GM19395 (cell line): ENCODE results near the gene SAPCD2.
A peak's percentile ranks its signal among the peaks of the same experiment; 100 is the strongest.
"Not testable (repeated sequence)": the region's sequence is repeated elsewhere in the genome, so short reads cannot be mapped to it uniquely, and the experiment has no call there.

Experiments
- ATAC-seq: cut with Tn5 transposase; IDR thresholded peaks from one replicate; pipeline ENCODE4 v1.9.1; 2021; ENCODE audit warnings: mild to moderate bottlenecking, moderate library complexity; ENCODE audit not compliant: unreplicated experiment

SAPCD2 gene

DNA sequence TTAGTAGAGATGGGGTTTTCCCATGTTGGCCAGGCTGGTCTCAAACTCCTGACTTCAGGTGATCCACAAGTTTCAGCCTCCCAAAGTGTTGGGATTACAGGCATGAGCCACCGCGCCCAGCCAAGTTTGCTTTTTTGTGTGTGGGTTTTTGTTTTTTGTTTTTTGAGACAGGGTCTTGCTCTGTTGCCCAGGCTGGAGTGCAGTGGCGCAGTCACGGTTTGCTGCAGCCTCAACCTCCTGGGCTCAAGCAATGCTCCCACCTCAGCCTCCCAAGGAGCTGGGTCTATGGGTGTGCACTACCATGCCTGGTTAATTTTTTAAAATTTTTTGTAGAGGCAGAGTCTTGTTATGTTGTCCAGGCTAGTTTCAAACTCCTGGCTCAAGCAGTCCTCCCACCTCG, 36.9 kb downstream of the SAPCD2 start:
- not testable (repeated sequence) for ATAC-seq

DNA sequence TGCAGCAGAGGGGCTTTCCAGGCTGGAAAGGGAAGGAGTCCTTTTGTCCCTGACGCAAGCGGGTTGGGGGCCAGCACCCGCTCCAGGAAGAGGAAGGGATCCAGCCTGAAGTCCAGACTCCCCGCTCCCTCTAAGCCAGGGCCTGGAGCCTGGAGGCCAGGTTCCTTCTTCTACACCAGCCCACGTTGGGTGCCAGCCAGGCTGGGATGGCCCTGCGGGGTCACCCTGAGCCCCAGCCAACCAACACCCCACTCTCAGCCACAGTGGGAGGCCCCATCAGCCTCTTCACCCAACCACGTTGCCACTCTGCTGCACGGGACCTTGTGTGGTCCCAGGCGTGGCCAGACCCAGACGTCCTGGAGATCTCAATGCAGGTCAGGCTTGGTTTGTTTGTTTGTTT, 37.5 kb downstream of the SAPCD2 start:
- ATAC-seq, result no peak

DNA sequence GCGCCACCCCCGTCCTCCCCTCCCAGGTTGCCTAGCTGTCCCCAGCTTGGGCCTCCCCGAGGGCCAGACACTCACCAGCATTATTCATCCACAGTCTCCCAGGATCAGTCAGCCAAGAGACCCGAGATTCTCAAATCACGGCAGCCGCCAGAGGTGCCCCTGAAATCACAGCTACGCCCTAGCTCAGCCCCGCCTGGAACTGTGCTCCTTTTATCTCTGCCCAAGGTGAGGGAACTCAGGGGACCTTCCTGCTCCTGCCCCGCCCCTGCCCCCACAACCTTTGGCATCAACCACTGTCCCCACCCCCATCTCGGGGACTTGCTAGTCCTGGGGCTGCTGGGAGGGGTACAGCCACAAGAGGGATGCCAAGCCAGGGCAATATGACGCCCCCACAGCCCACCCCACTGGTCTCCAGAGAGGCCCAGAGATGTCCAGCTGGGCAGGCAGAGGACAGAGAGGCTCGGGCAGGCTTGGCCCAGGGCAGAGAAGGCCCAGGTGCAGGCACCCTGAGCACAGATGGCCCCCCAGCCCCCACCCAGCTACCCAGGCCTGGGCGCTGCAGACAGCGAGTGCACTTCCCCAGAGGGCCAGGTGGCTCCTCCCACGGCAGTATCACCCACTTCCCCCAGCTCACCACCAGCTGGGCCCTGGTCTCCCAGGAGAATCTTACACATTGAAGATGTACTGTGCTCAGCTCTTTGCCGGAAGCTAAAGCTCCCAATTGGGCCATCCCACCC, 38.3 kb downstream of the SAPCD2 start, which contains the start of gene FUT7:
Gene FUT7 (minus strand): TSS at position 185 of the 737 bp plus-strand sequence. CDS start 97 bp downstream, at position 88.
- no peak for ATAC-seq

DNA sequence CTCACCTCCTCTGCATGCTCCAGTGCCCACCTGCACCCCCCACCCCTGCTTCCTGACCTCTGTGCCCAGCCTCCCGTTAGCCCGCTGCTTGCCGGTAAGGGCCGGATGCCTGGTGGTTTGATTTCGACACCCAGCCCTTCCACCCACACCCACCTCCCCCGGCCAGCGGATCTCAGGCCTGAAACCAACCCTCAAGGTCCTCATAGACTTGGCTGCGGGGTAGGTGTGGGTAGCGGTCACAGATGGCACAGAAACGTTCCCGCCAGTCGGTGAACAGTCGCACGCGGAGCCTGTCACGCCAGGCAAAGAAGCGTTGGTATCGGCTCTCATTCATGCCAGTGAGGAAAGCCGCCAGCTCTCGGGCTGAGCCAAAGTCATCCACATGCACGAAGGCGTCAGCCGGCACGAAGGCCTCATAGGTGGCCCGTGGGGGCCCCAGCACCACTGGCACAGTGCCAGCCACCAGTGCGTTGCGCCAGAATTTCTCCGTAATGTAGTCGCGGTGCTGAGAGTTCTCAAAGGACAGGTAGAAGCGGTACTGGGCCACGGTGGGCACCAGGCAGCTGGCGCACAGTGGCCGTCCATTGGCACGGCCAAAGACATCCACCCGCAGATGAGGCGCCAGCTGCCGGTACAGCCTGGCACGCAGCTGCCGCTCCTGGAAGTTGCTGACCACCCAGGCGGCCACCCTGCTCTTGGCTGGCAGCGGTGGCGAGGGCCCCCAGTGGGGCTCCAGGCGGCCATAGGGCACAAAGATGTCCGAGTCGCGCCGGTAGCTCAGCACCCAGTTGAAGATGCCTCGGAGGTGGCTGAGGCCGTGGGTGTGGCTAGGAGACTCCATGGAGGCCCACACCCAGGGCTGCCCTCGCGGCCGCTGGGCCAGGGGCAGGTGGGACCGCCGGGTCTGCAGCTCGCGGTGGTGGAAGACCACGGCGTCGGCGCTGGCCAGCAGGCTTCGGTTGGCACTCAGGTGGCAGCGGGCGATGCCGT, 39.5 kb downstream of the SAPCD2 start:
- no peak for ATAC-seq

DNA sequence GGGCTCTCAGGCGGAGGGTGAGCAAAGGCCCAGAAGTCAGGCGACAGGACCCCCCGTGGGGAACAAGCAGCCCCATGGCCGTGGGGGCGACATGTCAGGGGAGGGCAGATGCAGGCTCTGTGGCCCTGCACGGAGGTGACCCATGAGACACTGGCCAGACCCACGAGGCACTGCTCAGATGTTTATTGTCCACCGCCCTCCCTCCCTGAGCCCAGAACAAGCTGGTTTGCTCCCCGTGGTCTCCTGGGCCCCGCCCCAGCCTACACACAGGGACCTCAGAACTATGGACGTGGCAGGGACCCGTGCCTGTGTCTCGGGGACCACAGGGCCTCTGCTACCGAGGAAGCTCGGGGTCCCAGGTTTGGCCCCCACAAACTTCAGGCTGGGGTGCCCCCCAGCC, 40.4 kb downstream of the SAPCD2 start:
- ATAC-seq, result no peak

DNA sequence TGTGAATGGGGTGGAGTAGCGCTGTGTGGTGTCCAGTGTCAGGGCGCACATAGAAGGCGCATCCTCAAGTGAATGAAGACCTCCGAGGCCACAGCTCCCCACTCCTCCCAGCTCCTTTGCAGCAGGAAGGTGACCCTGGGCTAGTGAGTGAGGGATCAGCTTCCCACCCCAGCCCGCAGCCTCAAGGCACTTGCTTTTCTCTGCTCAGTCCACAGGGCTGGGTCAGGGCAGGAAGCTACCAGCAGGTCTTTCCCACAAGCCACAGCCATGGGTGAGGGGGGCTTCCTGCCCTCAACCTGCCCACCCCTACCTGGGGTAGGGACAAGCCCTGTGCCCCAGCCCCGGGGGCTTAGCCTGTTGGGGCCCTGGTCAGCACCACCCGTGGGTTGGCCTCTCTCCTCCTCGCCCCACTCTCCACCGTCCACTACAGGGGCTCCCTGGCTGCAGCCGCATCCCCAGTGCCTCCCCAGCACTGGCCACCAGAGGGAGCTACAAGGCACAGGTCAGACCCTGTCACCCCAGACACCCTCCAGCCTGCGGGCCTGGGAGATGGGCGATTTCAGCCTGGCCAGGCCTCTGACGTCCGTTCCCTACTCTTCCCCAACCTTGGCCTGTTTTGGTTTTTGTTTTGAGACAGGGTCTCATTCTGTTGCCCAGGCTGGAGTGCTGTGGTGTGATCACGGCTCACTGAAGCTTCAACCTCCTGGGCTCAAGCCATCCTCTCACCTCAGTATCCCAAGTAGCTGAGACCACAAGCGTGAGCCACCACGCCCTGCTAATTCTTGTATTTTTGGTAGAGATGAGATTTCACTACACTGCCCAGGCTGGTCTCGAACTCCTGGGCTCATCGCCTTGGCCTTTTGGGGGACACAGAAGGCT, 41.1 kb downstream of the SAPCD2 start:
- peak; percentile 53 for ATAC-seq

DNA sequence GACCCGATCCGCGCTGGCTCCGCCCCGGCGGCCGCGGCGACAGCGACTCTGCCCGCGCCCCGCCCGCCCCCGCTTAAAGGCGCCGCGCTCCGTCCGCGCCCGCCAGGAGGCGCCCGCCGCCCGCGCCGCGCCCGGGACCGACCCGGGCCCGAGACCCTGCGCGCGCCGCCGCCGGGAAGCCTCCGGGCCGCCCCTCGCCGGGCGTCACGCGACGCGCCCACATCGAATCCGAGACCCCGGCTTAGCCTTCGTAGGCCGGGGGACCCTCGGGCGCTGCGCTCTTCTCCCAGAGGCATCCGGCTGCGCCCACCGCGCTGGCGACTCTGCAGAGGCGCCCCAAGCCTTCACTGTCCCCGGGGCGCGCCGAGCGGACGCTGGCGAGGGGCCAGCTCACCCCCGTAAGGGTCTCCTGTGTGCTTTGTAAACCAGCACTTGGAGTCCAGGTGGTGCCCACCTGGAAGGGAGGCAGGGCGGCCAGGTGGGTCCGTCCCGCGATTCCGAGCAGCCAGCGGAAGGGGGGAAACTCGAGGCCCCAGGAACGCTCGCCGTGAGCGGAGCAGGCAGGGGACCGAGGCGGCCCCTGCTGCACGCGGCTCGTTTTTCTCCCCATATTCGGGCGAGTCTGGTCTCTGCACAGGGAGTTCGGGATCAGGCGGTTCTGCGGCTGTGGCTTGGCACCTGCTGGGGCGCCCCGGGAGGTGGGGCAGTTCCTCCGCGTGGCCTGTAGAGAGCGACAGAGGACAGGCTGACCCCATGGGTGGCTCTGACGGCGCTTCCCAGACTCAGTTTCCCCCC, 41.9 kb downstream of the SAPCD2 start:
- no peak for ATAC-seq

DNA sequence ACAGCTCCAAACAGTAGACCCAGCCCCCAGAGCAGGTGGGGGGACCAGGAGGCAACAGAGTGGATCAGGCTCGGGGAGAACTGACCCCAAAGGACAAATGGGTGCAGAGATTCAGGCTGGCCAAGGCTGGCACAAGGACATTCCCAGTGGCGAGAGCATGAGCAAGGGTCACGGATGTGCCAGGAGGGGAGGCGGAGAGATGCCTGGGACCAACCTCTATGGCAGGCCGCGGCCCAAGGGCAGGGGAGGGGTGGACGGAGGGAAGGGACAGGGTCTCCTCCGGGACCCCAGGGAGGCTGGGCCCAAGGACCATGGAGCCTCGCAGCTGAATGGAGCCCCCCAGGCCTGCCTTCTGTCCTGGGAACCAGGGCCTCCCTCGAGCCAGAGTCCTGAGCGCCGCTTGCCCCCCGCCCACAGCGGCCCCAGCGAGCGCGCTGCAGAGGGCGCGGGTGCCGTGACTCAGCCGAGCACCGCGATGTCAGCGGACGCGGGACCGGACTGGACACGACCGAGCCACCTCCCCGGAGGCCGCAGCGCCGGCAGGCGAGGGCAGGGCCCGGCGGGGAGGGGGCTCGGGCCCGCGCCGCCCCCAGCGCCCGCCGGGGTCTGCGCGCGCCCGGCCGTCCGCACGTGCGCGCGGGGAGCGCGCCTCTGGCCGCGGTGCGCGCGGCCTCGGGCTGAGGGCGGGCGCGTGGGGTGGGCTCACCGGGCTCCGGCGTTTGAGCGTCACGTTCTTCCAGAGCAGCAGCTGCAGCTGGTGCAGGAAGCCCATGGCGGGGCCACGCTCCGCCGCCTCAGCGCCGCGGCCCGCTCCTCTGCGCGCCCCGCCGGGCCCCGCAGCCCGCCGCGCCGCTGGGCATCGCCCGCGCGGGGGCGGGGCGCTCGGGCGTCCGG, 42.7 kb downstream of the SAPCD2 start, which contains the start of gene ABCA2:
Gene ABCA2 (minus strand): TSS at position 869 of the 894 bp plus-strand sequence. CDS start 97 bp downstream, at position 772.
- no peak for ATAC-seq

DNA sequence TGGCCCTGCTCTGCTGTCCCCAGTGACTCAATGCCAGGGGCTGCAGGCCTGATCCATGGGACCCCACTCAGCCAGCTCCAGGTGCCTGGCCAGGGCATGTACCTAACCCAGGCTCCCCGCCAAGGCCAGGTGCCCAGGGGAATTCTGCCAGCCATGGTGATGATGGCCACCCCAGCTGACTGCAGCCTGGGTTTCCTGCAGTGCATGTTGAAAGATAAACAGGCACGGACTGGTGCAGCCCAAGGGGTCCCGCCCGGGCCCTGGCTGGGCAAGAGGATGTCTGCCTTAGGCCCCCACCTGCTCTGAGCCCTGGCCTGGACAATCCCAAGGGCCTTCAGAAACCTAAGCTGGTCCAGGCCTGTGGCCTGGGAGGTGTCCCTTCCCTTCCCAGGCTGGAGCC, 43.5 kb downstream of the SAPCD2 start:
- no peak for ATAC-seq

DNA sequence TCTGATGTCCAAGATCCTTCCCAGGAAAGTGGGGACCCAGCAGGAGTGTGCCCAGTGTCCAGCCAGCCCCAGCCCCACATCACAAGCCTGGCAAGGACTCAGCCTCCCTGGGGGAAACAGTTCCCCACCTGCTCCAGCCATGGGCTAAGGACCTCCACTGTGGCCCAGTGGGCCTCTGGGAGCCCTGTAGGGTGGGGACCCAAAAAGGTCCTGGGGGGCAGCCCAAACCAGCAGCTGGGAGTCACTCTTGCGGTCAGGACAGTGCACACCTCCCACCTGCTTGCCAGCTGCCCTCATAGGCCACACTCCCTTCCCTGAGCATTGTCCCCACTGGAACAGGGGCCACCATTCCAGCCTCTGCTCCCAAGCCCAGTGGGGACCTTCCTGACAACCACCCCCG, 44.0 kb downstream of the SAPCD2 start:
- ATAC-seq, result no peak

DNA sequence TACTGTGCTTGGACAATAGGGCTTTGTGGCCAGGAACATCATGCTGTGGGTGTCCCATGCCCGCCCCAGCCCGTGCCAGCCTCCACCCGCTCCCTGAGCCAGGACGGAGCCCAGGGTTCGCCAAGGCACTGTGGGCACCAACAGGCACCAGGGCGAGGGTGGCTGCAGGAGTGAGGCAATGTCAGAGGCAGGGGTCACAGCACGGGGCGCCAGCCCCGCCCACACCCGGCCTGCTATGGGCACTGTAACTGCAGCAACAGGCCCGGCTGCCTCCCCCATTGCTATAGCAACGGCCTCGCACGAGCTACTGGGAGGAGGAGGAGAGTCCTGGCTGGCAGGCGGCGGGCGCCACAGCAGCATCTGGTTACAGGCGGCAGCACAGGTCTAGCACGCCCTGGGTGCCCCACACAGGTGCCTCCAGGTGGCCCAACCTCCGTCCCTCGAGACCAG, 44.8 kb downstream of the SAPCD2 start:
- ATAC-seq, result no peak

DNA sequence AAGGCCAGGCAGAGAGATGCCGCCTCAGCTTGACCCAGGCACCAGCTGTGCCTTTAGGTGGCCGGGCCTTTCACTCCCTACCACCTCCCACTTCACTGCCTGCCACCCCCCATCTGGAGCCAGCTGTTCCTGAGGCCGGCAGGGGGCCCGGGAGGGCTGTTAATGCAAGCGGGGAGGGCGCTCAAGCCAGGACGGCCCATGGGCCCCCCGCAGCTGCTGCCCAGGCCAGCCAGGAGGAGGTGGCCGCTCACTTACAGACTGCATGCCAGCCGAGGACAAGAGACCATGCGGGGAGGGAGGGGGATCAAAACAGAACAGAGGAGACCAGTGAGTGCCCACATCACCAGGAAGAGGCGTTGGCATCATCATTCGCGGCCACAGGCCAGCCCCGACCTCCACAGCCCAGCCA, 46.8 kb downstream of the SAPCD2 start:
- no peak for ATAC-seq

DNA sequence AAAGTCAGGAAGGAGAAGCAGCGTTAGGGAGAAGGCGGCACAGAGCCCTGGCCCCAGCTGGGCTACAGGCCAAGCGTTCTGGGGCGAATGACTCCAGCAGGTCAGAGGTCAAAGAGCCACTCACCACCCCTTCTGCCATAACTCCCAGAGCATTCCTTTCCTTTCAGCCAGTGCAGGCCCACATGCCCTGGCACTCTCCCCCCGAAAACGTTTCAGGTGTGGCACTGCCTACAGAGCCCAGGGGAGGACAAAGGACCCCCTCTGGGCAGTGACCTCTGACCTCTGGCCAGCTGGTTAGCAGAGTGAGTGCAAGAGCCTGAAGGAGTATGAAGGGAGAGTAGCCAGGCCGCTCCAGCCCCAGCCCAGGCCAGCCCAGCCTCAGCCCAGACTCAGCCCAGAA, 47.2 kb downstream of the SAPCD2 start:
- ATAC-seq, result no peak

DNA sequence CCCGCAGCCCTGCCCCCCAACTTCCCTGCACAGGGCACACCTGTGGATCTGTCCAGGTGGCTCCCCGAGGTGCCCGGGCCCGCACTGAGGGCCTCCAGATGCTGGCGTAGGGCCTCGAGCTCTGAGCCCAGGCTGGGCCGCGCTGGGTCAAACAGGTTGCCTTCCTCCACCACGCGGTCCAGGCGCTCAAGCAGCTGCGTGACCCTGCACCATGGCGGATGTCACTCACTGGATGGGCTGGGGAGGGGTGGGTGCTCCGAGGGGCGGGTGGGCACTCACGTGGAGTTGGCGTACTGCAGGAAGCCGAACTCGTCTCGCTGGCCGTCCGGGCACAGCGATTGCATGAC, 47.7 kb downstream of the SAPCD2 start:
- no peak for ATAC-seq

DNA sequence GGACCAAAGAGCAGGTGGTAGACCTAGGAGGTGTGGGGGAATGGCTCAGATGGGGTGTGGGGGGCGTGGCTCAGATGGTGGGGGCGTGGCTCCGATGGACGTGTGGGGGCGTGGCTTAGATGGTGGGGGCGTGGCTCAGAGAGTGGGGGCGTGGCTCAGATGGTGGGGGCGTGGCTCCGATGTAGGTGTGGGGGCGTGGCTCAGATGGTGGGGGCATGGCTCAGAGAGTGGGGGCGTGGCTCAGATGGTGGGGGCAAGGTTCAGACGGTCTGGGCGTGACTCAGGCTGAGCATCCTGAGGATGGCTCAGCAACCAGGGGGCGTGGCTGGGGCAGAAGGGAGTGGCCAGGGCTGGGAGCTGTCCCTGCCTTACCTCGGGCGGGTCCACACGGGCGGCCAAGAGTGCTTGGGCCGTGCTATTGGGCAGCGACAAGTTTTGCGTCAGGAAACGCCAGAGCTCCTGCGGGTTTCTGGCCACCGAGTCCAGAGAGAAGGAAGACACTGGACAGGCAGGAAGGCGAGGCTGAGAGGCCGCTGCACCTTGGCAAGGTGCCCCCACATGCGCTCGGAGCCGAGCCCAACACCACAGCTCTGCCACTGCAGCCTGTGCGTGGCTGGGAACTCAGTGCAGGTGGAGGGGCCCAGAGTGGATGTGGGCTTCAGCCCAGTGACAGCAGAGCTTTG, 48.2 kb downstream of the SAPCD2 start:
- ATAC-seq, result no peak

DNA sequence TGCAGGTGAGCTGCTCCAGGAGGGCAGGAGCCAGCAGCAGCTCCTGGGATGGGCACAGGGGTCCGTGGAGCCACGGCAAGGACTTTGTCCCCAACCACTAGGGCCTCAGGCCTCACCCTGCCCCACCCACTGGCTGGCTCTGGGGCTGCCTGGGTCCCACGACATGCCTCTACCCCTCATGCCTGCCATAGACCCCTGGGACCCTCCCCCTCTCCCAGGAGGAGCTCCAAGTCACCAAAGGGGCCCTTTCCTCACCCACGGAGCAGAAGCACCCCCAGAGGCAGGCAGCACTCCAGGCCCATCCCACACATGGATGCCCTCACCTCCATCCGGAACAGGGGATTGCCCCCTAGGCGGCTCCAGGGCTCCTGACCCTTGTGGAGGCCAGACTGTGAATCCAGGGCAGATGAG, 48.8 kb downstream of the SAPCD2 start:
- ATAC-seq, result no peak

DNA sequence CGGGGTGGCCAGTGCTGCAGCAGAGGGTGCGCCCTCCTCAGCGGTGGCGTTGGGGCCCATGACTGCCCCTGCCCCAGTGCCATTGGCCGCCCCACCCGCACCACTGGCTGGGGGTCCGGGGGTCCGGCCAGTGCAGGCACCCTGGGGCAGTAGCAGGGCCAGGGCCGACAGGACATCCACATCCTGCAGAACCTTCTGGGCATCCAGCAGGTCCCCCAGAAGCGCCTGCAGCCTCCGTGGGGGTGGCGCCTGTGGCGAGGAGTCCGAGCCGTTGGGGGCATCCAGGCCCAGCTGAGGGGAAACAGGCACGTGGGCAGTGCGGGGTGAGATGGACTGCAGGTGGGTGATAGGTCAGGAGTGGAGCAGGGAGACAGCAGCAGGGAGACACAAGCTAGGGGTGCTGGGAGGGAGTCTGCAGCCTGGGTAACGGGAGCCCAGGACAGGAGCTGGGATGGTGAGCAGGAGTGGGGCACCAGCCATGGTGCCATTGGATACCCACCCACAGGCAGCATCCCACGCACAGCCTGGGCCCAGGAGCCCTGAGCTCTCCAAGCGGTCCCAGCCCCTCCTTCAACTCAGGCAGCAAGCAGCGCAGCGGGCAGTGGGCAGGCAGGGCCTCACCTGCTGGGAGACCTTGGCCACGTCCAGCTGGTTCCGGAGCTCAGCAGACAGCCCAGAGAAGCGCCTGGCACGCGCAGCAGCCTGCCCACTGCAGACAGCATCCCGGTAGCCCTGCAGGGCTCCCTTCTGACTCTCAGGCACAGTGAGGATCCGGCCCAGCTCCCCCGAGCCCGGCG, 49.4 kb downstream of the SAPCD2 start:
- no peak for ATAC-seq
